ENCODE measurements around the gene DENND2A.

DNA sequence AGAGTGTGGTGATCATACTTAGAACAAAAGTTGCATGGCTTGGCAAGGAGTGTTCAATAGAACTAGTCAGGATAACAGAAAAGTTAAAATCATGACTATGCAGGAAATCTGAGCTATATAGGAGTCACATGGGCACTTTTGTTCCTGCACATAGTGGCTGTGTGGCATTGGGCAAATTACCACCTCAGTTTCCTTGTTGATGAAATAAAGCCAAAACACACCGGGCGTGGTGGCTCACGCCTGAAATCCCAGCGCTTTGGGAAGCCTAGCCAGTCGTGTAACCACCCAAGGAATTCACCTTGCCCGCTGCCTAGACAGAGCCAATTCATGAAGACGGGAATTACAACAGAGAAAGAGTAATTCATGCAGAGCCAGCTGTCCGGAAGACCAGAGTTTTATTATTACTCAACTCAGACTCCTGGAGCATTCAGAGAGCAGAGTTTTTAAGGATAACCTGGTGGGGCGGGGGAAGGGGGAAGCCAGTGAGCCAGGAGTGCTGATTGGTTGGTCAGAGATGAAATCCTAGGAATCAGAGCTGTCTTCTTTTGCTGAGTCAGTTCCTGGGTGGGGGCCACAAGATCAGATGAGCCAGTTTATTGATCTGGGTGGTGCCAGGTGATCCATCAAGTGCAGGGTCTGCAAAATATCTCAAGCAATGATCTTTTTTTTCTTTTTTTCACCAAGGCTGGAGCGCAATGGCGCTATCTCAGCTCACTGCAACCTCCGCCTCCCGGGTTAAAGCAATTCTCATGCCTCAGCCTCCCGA, 154.9 kb downstream of the DENND2A start:
- TF ChIP-seq, protein P1, sequence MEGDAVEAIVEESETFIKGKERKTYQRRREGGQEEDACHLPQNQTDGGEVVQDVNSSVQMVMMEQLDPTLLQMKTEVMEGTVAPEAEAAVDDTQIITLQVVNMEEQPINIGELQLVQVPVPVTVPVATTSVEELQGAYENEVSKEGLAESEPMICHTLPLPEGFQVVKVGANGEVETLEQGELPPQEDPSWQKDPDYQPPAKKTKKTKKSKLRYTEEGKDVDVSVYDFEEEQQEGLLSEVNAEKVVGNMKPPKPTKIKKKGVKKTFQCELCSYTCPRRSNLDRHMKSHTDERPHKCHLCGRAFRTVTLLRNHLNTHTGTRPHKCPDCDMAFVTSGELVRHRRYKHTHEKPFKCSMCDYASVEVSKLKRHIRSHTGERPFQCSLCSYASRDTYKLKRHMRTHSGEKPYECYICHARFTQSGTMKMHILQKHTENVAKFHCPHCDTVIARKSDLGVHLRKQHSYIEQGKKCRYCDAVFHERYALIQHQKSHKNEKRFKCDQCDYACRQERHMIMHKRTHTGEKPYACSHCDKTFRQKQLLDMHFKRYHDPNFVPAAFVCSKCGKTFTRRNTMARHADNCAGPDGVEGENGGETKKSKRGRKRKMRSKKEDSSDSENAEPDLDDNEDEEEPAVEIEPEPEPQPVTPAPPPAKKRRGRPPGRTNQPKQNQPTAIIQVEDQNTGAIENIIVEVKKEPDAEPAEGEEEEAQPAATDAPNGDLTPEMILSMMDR (conservative IDR thresholded peaks at IDR 0.05 in 1 of 2, IDR thresholded peaks at IDR 0.05 in 1 of 2; ENCODE audit: low read depth in 1 of 2, low read length in 2 of 2): no peak
- TF ChIP-seq EZH2 (IDR thresholded peaks at IDR 0.05; ENCODE audit: low read length, missing control alignments): no peak

Data from fibroblast of lung (primary cell).